Measurements from ENCODE around the gene NET1. TPM values are rescaled to one million over a fixed set of nuclear protein-coding genes. Genes with fewer than 3 reads are reported as not detected.

Gene NET1
- total RNA-seq, 1 donor from 2014 or later = 90.5 TPM

DNA sequence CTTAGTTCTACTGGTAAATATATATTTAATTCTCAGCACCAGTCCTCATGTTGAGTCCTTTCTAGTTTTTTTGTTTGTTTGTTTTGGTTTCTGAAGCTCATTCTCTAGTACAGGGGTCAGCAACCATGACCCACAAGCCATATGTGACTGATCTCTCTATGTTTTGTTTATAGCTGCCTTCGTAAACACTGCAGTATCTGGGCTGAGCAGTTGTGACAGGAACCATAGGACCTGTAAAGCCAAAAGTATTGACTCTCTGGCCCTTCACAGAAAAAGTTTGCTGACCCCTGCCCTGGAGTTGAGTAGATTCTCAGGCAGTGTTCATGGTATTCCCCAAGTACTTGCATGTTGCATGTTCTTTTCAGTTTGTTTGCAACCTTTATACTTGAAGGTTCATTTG is 20.8 kb downstream of the NET1 start:
- Histone ChIP-seq H3K4me2 (no peak overlapping the region), H4K20me1 (ENCODE audit: low read depth) (peaks cover 4% of the 10 kb centered on the region), H3K36me3 (peaks cover 18% of the 10 kb centered on the region), H3K9me3 (ENCODE audit: low read depth) (no peaks in the 10 kb centered on the region), H3K4me1 (no peaks in the 10 kb centered on the region), H3F3A (ENCODE audit: low read depth) (peaks cover 11% of the 10 kb centered on the region), H3K27me3 (no peaks in the 10 kb centered on the region), H2AFZ (replicated peaks) (no peak overlapping the region), H3K4me3 (no peak overlapping the region), H3K27ac (peak overlapping the region; percentile 34), H3K9ac (no peak overlapping the region), H3K79me2 (ENCODE audit: low read depth) (peaks cover 34% of the 10 kb centered on the region)
- H3K27ac Mint-ChIP-seq = no peak overlapping the region
- TF ChIP-seq CTCF (IDR thresholded peaks at IDR 0.05) (no peak), EZH2 (IDR thresholded peaks at IDR 0.05) (no peak), EZH2phosphoT487 (IDR thresholded peaks at IDR 0.05) (no peak)
- DNase-seq (ENCODE audit: low spot score) = no peak
- H3K36me3 Mint-ChIP-seq = peaks cover 19% of the 10 kb centered on the region
- no peaks in the 10 kb centered on the region for H3K4me1 Mint-ChIP-seq
- peaks cover 9% of the 10 kb centered on the region for H3K9me3 Mint-ChIP-seq
- H3K27me3 Mint-ChIP-seq (ENCODE audit: insufficient read depth, low read depth) = no peaks in the 10 kb centered on the region
- no peak overlapping the region for H3K4me3 Mint-ChIP-seq

- no peak overlapping the region for H3K9ac ChIP-seq
- Mint-ChIP-seq H3K27me3 (ENCODE audit: insufficient read depth, low read depth) (no peaks in the 10 kb centered on the region), H3K36me3 (peaks cover 16% of the 10 kb centered on the region), H3K4me3 (no peak overlapping the region), H3K9me3 (peaks cover 9% of the 10 kb centered on the region), H3K27ac (no peak overlapping the region), H3K4me1 (no peaks in the 10 kb centered on the region)
- peak; percentile 58 for DNase-seq (ENCODE audit: low spot score)
- H3K4me3 ChIP-seq = no peak overlapping the region
- H3K9me3 ChIP-seq (ENCODE audit: low read depth) = no peaks in the 10 kb centered on the region
- peaks cover 15% of the 10 kb centered on the region for H3K36me3 ChIP-seq
- peaks cover 4% of the 10 kb centered on the region for H4K20me1 ChIP-seq (ENCODE audit: low read depth)
- H3K27ac ChIP-seq = peak overlapping the region; percentile 32
- H3K4me1 ChIP-seq = no peaks in the 10 kb centered on the region
- H3K4me2 ChIP-seq = no peak overlapping the region
- peaks cover 11% of the 10 kb centered on the region for H3F3A ChIP-seq (ENCODE audit: low read depth)
- H2AFZ ChIP-seq (replicated peaks) = no peak overlapping the region
- TF ChIP-seq CTCF (IDR thresholded peaks at IDR 0.05) (peak; percentile 74), EZH2phosphoT487 (IDR thresholded peaks at IDR 0.05) (no peak), EZH2 (IDR thresholded peaks at IDR 0.05) (no peak)
- peaks cover 35% of the 10 kb centered on the region for H3K79me2 ChIP-seq (ENCODE audit: low read depth)
- no peaks in the 10 kb centered on the region for H3K27me3 ChIP-seq
Observed at GRCh38 chr10:5434017-5434753, 21.8 kb downstream of the NET1 start.

- Histone ChIP-seq H3F3A (ENCODE audit: low read depth) (peaks cover 11% of the 10 kb centered on the region), H3K27me3 (no peaks in the 10 kb centered on the region), H3K9me3 (ENCODE audit: low read depth) (no peaks in the 10 kb centered on the region), H2AFZ (replicated peaks) (no peak overlapping the region), H3K9ac (no peak overlapping the region), H4K20me1 (ENCODE audit: low read depth) (peaks cover 4% of the 10 kb centered on the region), H3K4me1 (no peaks in the 10 kb centered on the region), H3K4me2 (no peak overlapping the region), H3K36me3 (peaks cover 3% of the 10 kb centered on the region), H3K4me3 (no peak overlapping the region), H3K27ac (no peak overlapping the region), H3K79me2 (ENCODE audit: low read depth) (peaks cover 35% of the 10 kb centered on the region)
- Mint-ChIP-seq H3K4me1 (no peaks in the 10 kb centered on the region), H3K4me3 (no peak overlapping the region), H3K27me3 (ENCODE audit: insufficient read depth, low read depth) (no peaks in the 10 kb centered on the region), H3K27ac (no peak overlapping the region), H3K36me3 (peaks cover 13% of the 10 kb centered on the region), H3K9me3 (peaks cover 9% of the 10 kb centered on the region)
- DNase-seq (ENCODE audit: low spot score) = no peak
- no peak for TF ChIP-seq EZH2 (IDR thresholded peaks at IDR 0.05)
- TF ChIP-seq CTCF (IDR thresholded peaks at IDR 0.05) = no peak
- TF ChIP-seq EZH2phosphoT487 (IDR thresholded peaks at IDR 0.05) = no peak
Observed at GRCh38 chr10:5435328-5435727, 23.0 kb downstream of the NET1 start.

Measured in neural progenitor cell (in vitro differentiated cells).